Right lung (tissue), 10 donors: ENCODE results near the gene ATG9B. TPM values are rescaled to one million over a fixed set of nuclear protein-coding genes. Genes with fewer than 3 reads are reported as not detected.

ENCODE experiments used
- DNase-seq, 2 donors: peaks; one replicate each; pipeline ENCODE4 v3.0.0-alpha.2; 2013
- long read RNA-seq, 8 donors: transcript quantifications; one replicate each; lab custom pipeline, GENCODE V29; 2026
- polyA plus RNA-seq, 5 donors: library from polyadenylated mRNA; unstranded; fragments of 120-200 nt; gene quantifications; one replicate each; pipeline versions ENCODE4 v1.2.1 to v1.2.3, GENCODE V29; 2013; ENCODE audit warnings: inconsistent platforms in 1 of 5, low replicate concordance in 1 of 5; ENCODE audit not compliant: insufficient read length in 5 of 5, insufficient read depth in 1 of 5

ATG9B gene
- polyA plus RNA-seq: 1 to 10 TPM; 1.2 to 4.8 (median 3.6) TPM
- long read RNA-seq, donor 1, partial matches to known transcripts: 0 of 1 reads
- long read RNA-seq, donor 1, other reads (novel, unspliced or antisense): 0 of 1 reads
- long read RNA-seq, donor 2: 0 reads
- long read RNA-seq, donor 3, partial matches to known transcripts: 0 of 1 reads
- long read RNA-seq, donor 3, other reads (novel, unspliced or antisense): 0 of 1 reads
- long read RNA-seq, donor 4, partial matches to known transcripts: 0 of 1 reads
- long read RNA-seq, donor 4, other reads (novel, unspliced or antisense): 0 of 1 reads
- long read RNA-seq, donor 5: 0 reads
- long read RNA-seq, donor 6, partial matches to known transcripts: 94 of 95 reads
- long read RNA-seq, donor 6, other reads (novel, unspliced or antisense): 0 of 95 reads
- long read RNA-seq, donor 7, partial matches to known transcripts: 84 of 85 reads
- long read RNA-seq, donor 7, other reads (novel, unspliced or antisense): 0 of 85 reads
- long read RNA-seq, donor 8: 0 reads

- DNase-seq: no peak
These were observed at the start of gene ATG9B for GRCh38 chr7:151024435-151025056. Gene ATG9B (minus strand): TSS chr7:151024494. CDS start chr7:151024423, 71 bp downstream.

GRCh38 chr7:151073990-151074389, 49.7 kb upstream of the ATG9B start:
- DNase-seq: no peak

DNA sequence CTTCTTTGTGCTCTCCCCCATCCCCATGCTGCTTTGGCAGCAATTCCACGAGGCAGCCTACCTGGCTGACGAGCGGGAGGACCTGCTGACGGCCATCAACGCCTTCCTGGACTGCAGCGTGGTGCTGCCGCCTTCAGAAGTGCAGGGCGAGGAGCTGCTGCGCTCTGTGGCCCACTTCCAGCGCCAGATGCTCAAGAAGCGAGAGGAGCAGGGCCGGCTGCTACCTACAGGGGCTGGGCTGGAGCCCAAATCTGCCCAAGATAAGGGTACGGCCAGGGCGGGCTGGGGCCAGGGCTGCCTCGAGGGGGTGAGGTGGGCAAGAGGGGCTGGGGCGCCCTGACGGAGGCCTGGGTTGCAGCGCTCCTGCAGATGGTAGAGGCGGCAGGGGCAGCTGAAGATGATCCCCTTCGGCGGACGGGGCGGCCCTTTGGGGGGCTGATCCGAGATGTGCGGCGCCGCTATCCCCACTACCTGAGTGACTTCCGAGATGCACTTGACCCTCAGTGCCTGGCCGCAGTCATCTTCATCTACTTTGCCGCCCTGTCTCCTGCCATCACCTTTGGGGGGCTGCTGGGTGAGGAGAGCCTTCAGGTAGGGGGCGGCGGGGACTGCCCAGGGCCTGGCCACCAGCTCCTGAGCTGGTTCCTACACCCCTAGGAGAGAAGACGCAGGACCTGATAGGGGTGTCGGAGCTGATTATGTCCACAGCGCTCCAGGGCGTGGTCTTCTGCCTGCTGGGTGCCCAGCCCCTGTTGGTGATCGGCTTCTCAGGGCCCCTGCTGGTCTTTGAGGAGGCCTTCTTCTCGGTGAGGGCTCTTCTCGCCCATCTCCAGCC, 47.0 kb upstream of the ATG9B start:
- DNase-seq: no peak

GRCh38 chr7:151070574-151070960, 46.3 kb upstream of the ATG9B start:
- no peak for DNase-seq

DNA sequence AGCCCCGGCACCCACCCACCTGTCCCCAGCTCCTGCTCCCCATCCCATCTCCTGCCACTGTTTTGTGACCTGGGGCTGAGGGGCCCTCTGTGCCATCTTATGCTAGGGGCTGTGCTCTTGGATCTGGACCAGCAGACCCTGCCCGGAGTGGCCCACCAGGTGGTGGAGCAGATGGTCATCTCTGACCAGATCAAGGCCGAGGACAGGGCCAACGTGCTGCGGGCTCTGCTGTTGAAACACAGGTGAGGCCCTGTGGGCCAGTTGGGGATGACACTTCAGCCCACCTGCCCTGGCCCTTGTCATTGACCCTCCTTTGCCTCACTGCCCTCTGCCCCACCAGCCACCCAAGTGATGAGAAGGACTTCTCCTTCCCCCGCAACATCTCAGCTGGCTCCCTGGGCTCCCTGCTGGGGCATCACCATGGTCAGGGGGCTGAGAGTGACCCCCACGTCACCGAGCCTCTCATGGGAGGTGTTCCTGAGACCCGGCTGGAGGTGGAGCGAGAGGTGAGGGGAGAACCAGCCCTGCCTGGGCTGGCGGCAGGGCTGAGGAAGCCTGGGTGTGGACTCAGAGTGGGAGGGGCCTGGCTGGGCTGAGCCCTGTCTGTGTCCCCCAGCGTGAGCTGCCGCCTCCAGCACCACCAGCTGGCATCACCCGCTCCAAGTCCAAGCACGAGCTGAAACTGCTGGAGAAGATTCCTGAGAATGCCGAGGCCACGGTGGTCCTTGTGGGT, 45.7 kb upstream of the ATG9B start:
- no peak for DNase-seq

DNA sequence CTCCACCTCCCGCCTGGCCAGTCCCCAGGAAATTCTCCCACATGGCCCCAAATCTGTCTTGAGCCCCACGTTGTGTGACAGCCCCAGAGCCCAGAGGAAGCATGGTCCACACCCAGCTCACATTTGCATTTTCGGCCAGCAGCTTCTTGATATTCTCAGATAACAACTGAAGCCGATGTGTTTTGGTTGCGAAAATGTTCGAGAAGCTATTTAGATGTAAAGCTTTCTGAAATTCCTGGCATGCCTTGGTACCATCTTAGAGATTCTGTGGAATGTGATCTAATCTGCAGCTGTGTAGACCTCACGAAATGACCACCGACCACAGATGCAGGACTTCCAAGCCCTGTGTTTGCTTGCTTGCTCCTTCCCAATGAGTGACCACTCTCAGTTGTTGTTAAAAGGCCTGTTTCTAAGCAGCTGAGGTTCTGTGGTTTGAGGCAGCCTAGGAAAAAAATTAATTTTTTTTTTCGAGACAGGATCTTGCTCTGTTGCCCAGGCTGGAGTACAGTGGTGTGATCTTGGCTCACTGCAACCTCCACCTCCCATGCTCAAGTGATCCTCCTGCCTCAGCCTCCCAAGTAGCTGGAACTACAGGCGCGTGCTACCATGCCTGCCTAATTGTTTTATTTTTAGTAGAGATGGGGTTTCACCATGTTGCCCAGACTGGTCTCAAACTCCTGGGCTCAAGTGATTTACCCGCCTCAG, 43.9 kb upstream of the ATG9B start:
- DNase-seq: no peak

DNA sequence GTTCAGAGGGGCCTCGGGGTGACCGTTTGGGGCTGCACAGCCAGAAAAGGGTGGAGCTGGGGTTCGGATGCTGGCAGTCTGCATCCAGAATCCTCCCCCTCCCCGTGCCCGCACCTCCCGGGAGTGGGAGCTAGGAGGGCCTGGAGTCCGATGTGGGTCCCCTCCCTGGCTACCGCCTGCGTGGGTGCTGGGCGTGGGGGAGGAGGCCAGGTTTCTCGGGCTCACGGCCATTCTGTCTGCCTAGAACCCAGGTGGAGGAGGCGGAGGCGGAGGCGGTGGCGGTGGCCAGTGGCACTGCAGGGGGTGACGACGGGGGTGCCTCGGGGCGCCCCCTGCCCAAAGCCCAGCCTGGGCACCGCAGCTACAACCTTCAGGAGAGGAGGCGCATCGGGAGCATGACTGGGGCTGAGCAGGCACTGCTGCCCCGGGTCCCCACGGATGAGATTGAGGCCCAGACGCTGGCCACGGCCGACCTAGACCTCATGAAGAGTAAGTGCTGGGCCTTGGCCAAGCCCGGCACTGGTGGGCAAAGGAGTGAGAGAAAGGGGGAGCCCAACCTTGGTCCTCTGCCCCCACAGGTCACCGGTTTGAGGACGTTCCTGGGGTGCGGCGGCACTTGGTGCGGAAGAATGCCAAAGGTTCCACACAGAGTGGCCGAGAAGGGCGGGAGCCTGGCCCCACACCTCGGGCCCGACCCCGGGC, 42.1 kb upstream of the ATG9B start:
- no peak for DNase-seq

DNA sequence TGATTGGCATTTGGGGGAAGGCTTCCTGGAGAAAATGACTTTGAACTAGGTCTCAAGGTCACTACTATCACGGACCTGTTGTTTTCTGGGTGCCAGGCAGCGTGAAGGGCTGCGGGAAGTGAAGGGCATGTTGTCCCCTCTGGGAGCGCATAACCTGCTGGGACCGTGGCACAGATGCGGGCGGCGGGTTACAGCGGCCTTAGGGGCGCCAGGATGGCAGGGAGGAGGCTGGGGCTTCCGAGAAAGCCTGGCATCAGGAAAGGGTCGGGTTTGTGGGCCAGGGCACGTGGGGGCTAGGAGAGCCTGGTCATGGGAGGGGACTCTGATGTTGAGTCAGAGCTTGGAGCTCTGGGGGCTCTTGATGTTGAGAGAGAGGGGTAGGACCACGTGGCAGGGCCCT, 41.2 kb upstream of the ATG9B start:
- no peak for DNase-seq

- no peak for DNase-seq
These were observed 40.7 kb upstream of the ATG9B start for GRCh38 chr7:151064993-151065392.

DNA sequence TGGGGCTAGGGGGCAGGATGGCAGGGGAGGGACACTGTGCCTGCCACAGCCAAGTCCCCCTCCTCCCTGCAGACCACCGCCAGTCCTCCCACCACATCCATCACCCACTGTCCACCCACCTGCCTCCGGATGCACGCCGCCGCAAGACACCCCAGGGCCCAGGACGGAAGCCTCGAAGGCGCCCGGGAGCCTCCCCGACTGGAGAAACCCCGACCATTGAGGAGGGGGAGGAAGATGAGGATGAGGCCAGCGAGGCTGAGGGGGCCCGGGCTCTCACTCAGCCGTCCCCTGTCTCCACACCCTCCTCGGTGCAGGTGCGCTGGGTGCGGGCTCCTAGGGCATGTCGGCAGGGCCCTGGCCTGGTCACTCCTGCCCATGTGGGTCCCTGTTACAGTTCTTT, 40.2 kb upstream of the ATG9B start:
- no peak for DNase-seq

- no peak for DNase-seq
These were observed 38.9 kb upstream of the ATG9B start for GRCh38 chr7:151063212-151063561.

GRCh38 chr7:151062399-151063211, 38.3 kb upstream of the ATG9B start:
- peak in 1 of 2 donors; percentile 74 for DNase-seq

GRCh38 chr7:151062111-151062398, 37.8 kb upstream of the ATG9B start:
- no peak for DNase-seq

- no peak for DNase-seq
These were observed 37.2 kb upstream of the ATG9B start for GRCh38 chr7:151061213-151062110.

GRCh38 chr7:151060416-151061212, 36.3 kb upstream of the ATG9B start:
- no peak for DNase-seq

GRCh38 chr7:151060113-151060415, 35.8 kb upstream of the ATG9B start:
- no peak for DNase-seq

- peak; percentile 82 to 87 for DNase-seq
These were observed 35.2 kb upstream of the ATG9B start, which contains the start of gene SLC4A2 for GRCh38 chr7:151059367-151060112. Gene SLC4A2 (plus strand): TSS chr7:151059589. CDS start chr7:151061988, 2,399 bp downstream.
